HTERT RPE-1 (cell line): ENCODE data around the gene DDX51.

Experiments used
- in situ Hi-C: fragments of 300-500 bp; cut with MboI; formaldehyde crosslinking; loops from 4 replicates; pipeline ENCODE4 v1.14.3; 2020; ENCODE audit warnings: low sequenced_read_pairs

The DDX51 gene, protein sequence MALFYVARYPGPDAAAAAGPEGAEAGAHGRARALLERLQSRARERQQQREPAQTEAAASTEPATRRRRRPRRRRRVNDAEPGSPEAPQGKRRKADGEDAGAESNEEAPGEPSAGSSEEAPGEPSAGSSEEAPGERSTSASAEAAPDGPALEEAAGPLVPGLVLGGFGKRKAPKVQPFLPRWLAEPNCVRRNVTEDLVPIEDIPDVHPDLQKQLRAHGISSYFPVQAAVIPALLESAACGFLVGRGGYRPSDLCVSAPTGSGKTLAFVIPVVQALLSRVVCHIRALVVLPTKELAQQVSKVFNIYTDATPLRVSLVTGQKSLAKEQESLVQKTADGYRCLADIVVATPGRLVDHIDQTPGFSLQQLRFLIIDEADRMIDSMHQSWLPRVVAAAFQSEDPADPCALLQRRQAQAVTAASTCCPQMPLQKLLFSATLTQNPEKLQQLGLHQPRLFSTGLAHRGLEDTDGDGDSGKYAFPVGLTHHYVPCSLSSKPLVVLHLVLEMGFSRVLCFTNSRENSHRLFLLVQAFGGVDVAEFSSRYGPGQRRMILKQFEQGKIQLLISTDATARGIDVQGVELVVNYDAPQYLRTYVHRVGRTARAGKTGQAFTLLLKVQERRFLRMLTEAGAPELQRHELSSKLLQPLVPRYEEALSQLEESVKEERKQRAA

DNA sequence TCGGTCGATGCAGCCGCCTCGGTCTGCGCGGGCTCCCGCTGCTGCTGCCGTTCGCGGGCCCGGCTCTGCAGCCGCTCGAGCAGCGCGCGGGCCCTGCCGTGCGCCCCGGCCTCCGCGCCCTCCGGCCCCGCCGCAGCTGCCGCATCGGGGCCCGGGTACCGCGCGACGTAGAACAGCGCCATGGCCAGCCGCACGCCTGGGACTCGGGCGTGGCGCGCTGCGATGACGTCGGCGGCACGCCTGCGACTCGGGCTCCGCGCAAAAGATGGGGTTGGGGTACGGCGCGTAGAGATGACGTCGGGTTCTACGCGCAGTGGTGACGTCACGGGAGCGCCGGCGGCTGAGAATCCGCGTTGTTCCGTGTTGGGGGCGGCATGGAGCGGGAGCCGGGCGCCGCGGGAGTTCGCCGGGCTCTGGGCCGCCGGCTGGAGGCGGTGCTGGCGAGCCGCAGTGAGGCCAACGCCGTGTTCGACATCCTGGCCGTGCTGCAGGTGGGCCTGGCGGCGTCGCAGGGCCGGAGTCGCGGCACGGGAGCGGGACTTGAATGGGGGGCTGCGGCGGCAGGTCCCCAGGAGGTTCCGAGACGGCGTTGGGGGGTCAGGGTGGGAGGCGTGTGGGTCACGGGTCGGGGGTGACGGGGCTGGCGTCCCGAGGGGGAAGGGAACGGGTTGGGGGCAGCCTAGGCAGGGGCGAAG lies at the start of gene DDX51, which contains the start of gene NOC4L:
Gene DDX51, minus strand, starts transcription at position 205 of the 695 bp plus-strand sequence. Its CDS starts 23 bp downstream, at position 182.
Gene NOC4L, plus strand, starts transcription at position 343 of the 695 bp plus-strand sequence. Its CDS starts 32 bp downstream, at position 375.
- in situ Hi-C loops: no loop called here

DNA sequence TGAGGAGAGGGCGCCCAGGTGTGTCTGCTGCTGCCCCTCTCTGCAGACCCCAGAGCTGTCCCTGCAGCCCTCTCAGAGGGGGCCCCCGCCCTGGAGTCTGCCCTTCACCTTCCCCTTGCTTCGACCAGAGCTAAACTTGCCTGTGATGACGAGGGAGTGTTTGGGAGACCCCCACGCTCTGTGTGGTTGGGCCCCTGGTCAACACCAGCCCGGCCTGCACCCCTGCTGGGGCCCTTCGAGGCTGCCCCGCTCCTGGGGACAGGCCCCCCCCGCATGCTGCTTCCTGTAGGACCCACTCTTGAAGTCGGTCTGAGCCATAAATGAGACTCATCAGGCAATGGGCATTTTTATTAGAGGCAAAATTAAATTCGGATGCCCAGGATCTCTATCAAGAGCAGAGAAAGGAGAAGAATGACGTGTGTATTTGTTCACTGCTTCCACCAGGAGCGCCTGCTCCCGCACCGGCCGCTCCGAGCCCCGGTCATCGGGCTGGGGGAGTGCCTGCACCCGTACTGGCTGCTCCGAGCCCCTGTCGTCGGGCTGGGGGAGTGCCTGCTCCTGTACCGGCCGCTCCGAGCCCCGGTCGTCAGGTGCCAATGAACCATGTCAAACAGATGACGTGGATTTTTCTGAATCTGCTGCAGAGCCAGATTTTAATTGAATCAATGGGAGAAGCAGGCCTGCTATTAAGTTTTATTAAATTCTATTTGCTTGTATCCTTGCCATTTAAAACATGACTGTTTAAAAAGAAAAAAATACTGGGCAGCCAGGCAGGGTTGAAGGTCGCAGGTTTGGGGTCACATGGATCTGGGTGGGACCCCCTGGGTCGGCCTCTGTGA lies 47.8 kb upstream of the DDX51 start:
- in situ Hi-C loops: no loop called here

DNA sequence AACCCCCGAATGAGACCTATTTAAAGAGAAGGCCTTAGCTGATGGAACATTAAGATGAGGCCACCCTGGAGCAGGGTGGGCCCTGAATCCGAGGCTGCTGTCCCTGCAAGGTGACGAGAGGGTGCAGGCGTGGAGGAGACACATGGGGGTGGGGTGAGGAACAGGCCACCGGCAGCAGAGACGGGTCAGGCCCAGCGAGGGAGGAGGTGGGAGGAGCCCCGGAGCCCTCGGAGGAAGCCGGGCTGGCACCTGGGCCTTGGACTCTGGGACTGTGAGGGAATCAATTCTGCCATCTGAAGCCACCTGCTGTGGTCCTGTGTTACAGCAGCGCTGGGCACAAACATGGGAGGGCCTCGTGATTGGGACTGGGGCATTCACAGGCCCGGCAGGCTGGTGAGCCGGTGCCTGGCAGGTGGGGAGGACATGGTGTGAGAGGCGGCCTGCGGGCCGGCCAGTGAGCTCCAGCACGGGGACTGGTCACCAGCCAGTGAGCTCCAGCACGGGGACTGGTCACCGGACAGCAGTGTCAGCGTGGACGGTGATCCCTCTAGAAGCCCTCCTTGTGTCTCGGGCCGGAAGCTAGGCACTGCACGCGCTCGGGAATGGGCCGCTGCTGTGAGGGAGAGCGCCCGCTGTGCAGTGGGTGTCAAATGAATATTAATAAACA lies 46.8 kb upstream of the DDX51 start:
- in situ Hi-C loops: no loop called here

DNA sequence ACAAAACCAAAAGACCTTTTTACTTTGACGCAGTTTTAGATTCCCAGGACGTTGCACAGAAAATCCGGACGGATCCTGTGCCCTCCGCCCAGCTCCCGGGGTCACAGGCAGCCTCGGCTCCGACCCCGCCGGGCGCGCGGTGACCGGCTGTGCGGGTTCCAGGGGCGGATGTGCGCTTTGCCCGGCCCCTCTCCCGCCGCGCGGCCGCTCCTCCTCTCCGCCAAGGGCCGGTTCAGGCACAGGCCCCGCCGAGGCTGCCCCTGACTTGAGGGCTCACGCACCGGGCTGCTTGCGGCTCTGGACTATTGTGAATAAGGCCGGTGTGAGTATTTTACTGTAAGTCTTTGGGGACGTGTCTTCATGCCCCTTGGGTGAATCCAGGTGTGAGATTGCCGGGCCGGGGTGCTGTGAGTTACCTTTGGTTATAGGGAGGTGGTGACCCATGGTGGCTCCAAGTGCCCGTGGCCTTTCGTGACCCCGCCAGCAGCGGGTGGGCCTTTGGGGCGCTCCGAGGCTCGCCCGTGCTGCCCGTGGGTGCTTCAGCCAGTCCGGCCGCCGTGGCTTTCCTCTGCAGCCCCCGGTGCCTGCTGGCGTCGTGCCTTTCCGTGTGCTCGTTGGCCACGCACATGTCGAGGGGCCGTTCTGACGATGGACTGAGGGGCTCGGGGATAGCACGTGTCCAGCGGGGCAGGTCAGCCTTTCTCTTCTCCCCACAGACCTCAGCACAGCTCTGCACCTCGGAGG lies 46.1 kb upstream of the DDX51 start:
- in situ Hi-C loops: no loop called here

DNA sequence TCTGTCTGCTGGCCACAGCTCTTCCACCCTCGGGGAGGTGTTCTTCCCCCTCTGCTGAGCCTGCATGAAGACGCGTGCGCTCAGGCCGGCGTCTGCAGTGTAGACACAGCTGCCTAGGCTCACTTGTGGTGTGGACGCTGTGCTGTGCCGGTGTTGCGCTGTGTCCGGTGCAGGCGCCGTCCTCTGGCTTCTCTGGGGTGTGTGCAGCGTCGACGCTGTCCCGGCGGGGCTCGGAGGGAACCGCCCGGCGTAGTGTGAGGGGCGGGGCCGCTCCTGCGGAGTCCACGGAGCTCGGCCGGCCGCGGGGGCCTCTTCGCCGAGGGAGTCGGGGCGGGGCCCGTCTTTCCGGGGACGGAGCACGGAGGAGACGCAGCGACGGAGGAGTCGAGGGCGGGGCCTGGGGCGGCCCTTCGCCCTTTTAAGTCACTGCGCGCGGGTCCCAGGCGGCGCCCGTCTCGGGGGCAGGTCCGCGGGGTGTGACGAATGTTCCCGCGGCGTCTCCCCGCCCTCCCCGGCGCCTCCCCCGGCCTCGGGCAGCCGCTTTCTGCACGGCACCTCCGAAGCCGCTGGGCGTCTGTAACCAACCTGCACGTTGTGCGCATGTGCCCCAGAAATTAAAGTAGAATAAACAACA lies 45.4 kb upstream of the DDX51 start:
- in situ Hi-C loops: no loop called here

DNA sequence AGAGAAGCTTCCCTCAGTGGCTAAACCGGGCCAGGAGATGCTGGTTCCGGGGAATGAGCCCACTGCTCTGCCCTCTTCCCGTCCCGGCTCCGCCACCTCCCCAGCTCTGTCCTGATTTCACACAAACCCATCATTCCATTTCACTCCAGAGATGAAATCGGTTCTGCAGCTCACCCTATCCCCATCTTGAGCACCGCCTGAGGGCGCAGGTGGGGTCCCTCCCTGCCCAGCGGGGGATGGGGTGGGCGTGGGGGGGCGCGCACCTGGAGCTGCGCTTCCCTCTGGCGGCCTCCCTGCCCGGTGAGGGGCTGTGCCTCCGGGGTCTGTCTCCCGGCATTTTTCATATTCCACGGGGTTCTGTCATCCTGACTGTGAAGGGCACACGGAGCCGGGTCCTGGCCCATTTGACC lies 44.8 kb upstream of the DDX51 start:
- in situ Hi-C loops: no loop called here

DNA sequence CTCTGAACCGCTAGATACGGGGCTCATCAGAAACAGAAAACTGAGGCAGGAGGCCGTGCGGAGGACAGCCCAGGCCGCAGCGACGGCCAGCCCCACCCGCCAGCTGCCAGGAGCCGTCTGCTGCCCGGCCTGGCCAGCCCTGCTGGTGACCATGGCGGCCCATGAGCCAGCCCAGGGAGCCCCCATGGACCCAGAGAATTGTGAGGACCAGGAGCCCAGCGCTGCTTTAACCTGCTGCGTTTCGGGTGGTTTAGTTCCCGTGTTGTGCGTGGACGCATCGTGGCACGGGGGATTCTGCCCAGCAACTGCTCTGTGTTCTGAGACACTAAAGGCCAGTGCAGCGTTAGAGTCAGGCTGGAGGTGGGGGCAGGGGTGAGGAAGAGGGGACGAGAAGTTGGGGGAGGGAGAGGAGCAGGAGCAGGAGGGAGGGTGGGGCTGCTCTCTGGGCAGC lies 44.4 kb upstream of the DDX51 start:
- in situ Hi-C loops: no loop called here

DNA sequence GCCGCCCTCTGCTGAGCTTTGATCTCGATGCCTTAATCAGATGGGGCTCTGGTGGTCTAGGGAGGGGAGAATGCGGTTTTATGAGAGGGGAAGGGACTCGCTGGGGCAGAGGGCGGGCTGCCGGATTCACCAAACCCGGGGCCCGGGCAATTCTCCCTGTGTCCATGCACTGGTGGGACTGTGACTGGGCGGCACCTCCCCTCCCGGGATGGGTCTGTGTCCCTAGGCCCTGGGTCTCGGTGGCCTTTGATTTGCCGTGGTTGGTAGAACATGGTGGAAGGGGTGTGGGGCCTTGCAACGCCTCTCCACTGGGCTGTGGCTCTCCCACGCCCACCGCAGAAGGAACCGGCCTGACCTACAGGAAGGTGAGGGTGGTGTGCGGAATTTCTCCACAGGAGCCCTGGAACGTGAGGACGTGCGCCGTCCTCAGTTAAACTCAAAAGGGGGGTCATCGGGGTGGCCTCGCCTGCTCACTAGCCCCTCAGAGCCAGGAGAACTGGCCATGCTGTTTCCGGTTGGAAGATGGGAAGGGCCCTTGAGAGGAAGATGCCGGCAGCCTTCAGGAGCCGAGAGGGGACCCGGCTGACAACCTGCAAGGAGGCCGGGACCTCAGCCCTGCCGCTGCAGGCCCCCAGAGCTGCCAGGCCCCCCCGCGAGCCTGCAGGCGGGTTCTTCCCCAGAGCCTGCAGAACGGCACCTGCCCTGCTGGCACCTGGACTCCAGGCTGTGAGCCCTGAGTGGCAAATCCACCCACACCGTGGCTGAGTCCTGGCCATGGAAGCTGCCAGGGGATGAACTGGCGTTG lies 43.7 kb upstream of the DDX51 start:
- in situ Hi-C loops: no loop called here

DNA sequence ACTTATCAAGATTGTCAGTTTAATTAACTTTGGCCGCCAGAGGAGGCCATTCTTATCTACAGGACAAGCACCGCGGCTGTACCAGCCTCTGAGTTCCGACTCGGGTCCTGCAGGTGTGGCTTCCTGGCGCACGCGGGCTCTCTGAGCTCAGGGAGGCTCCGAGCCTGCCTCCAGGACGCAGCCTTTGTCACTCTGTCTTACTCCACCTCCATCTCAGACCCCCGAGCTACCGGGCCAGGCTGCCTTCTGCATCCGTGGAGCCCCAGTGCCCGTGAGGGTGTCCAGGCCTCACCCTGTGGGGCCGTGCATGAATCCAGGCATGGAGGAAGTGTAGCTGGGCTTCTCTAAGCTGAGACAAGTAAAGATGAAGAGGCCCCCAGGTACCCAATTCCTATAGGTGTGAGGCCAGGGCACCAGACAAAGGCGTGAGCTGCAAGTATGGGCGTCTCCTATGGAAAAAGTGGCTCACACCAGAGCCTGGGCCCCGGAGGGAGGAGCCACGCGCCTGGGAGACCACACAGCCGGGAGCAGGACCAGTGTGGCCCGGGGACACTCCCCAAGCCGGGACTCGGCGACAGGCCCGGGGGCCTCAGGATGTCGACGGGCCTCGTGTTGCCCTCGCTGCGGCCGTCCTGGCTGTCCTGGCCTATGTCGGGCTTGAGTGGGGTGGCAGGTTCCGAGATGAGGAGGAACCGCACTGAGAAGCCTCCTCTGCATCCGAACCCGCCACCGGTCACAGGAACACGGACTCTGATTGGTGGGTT lies 42.9 kb upstream of the DDX51 start:
- in situ Hi-C loops: no loop called here

DNA sequence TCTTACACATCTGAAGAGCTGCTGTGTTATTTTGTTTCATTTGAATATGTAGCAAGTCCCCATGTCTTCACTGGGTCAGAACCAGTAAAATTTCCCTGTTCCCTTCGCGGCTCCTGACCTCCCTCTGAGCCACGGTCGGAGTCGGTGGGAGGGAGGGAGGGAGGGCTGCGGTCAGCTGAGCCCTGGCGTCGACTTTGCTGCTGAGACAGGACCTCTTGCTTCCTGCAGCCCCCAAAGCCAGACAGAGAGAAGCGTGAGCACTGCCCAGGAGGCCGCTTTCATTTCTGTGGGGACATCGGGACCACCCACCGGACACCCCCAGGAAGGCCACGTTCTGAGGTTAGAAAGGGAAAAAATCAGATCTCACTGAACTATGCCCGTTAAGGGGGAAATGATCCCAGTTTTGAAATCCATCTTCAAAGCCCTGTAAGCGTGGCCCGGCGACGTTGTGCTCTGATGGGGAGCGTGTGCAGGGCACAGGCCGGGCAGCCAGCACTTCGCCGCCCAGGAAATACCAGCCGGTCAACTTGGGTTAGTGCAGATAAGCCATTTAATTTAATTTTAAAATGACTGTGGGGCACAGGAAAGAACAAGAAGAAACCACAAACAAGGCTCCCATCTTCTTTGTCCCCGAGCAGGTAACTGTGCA lies 42.2 kb upstream of the DDX51 start:
- in situ Hi-C loops: no loop called here

DNA sequence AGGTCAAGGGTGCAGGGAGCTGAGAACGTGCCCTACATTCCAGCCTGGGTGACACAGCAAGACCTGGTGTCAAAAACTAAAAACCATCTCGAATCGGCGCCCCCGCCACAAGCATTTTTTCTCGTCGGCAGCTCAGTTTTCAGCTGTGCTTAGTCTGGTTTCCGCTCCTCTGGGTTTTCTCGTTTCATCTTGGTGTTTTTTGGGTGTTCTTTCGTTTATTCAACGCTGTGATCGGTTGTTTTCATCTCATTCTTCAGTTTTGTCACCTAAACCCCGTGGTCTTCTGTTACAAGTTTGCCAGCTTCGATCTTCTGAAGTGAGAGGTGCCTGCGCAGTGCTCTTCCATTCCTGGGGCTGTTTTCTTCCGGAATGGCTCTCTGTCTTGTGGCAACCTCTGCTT lies 41.6 kb upstream of the DDX51 start:
- in situ Hi-C loops: no loop called here

DNA sequence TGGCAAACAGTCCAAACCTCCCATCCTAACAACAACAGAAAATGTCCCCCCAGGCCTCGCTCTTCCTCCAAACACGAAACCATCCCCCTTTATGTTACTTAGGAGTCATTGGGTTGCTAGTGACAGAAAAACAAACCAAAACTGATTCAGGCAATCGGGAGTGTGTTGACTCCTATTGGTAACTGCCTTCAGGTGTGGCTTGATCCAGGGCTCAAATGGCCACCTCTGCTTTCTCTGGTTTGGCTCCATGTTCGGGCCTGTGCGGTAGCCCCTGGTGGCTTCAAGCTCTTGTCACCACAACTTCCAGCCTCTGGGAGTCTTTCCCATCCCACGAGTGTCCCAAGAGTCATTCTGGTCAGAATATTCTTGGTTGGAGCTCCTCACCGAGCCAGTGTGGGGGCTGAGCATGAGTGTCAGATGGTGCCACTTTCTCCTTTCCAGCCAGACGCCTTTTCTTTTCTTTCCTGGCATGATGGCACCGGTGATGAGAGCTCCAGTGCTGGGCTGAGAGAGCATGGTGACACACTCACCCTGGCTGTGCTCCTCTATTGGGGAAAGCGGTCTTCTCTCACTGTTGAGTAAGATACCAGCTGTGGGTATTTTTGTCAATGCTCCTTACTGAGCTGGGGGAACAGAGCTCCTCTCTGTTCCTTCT lies 38.7 kb upstream of the DDX51 start:
- in situ Hi-C loops: no loop called here

DNA sequence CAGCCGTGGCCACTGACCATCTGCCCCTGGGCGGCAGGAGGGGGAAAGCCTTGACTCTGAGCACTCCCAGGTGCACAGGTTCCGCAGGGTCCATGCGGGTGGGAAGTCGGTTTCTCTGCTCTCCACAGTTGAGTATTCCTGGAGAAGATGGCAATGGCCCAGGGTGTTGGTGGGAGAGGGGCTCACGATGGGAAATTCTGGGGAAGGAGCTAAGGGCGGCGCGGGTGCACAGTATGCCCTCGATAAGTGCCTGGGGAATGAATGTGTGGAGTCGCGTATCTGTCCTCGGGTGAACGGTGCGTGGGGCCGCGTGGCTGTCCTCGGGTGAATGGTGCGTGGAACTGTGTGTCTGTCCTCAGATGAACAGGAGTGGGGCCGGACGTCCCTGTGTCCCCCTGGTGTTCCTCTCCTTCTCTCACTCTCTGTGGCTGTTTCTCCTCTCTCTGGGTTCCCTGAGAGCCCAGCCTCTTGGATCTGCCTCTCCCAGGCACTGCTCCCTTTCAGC lies 38.1 kb upstream of the DDX51 start:
- in situ Hi-C loops: no loop called here

DNA sequence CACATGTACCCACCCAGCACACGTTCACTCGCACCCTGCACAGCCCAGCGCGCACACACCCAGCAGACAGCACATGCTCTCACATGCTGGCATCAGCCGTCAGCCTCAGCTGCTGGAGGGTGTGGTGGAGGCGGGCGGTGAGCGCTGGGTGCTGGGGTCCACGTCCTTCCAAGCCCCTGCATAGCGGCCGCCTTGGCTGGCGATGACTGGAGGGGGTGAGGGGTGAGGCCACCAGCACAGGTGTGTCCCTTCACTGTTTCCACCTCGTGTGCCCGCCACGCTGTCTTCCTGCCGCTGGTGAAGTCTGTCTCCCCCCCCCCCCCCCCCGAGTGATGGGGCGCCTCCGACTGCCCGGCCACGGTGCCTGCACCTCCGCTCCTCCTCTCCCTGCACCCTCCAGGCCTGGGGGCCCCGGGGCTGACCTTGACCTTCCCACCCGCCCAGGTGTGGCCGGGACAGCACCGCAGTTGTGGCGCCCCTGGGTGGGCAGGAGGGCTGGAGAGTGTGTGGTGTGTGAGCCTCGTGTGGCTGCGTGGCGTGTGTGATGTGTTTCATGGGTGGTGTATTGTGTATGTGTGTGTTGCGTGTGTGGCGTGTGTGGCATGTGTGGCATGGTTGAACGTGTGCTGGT lies 37.6 kb upstream of the DDX51 start:
- in situ Hi-C loops: no loop called here

DNA sequence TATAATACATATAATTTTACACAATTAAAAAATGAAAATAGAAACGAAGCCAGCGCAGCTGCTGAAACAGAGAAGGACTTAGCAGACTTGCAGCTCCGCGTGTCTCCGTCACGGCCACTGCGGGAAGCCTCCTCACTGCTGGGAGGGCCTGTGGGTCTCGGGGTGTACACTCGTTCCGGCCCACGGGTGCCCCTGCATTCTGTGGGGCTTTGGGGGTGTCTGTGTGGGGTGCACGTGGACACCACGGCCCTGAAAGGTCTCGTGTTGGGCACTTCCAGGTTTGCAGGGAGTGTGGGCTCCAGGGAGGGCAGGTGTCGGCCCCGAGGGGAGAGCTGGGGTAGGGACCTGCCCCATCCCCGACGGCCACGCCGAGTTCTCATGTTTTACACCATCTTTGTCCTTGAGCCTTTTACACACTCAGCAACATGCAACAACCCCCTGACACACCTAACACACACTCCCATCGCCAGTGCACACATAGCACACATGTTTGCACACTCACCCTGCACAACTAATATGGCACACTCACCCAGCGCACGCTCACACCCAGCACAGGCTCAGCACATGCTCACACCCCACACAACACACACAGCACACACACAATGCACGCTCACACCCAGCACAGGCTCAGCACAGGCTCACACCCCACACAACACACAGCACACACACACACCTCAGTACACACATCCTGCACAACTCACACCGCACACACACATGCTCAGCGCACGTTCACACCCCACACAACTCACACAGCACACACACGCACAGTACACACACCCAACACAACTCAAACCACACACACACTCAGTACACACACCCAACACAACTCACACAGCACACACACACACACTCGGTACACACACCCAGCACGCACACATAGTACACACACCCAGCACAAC lies 36.8 kb upstream of the DDX51 start:
- in situ Hi-C loops: no loop called here
